ENCODE results near the gene BAG1. TPM values are rescaled to one million over a fixed set of nuclear protein-coding genes. Genes with fewer than 3 reads are reported as not detected.

BAG1 gene
- total and polyA plus RNA-seq, 2 of the 13 experiments (the other 11 are each of a cell fraction or from before 2014, with no cell fraction given): 23.1 to 59.5 TPM

DNA sequence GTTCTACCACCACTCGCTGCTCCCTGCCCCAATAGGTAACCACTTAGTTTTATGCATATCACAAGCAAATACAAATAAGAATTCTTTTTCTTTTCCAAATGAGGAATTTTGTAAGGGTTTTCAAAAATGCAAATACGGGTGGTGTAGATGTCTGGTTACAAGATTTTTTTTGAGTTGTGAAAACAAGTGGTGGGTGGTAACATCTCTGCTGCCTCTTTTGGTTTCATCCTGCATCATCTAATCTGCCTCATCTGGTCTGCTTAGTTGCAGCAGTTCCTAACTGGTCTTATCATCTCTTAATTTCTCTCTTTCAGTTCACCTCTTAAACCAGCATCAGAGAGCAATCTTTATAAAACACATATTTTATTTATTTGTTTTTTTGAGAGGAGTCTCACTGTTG lies 31.1 kb upstream of the BAG1 start:
- Histone ChIP-seq H3K4me3 (replicated peaks in 1 of 3; ENCODE audit: insufficient read depth in 1 of 3, low read depth in 2 of 3, low read length in 3 of 3) (no peak overlapping the region), H3K36me3 (replicated peaks in 1 of 2; ENCODE audit: control insufficient read depth in 1 of 2, insufficient read depth in 2 of 2, low read length in 2 of 2) (peaks cover 12 to 63% of the 10 kb centered on the region in 2 experiments), H3K79me2 (ENCODE audit: insufficient read depth, low read length) (peaks cover 87% of the 10 kb centered on the region), H3K27me3 (ENCODE audit: control insufficient read depth in 1 of 2, insufficient read depth in 2 of 2, low read length in 2 of 2) (no peaks in the 10 kb centered on the region), H3K9ac (ENCODE audit: insufficient read depth, low read depth, low read length) (no peak overlapping the region), H3K27ac (ENCODE audit: extremely low read length, insufficient read depth, low read length) (no peak overlapping the region), H2AFZ (ENCODE audit: low read length) (no peak overlapping the region), H4K20me1 (ENCODE audit: insufficient read depth, low read length) (peaks cover 5% of the 10 kb centered on the region), H3K9me3 (ENCODE audit: low read length) (no peaks in the 10 kb centered on the region), H3K4me1 (ENCODE audit: insufficient read depth, low read length) (peaks cover 97% of the 10 kb centered on the region), H3K4me2 (ENCODE audit: low read depth, low read length) (no peak overlapping the region)
- FAIRE-seq (no peak), DNase-seq (ENCODE audit: low spot score) (no peak), ATAC-seq (no peak)
- WGBS (ENCODE audit: low lambda C conversion rate): 100% methylated on average over 2 of the region's 2 CpGs
- CTCF ChIA-PET (ENCODE audit: low intra/inter-chr PET ratio, low total read pairs): no interaction called here
- in situ Hi-C loops (cut with HindIII; ENCODE audit: extremely low pct_ligation_motif_present, low pct_unique_long_range_greater_than_20kb) (loop anchor here (10.0 kb wide), 1 partner anchor 169 kb away; no protein-coding TSS in a partner anchor), intact Hi-C loops (cut with micrococcal nuclease; ENCODE audit: unreplicated experiment) (no loop called here)
- BruUV-seq (replicated peaks): no TSS peak
- POLR2A ChIA-PET: no interaction called here
- TF ChIP-seq, protein P1, sequence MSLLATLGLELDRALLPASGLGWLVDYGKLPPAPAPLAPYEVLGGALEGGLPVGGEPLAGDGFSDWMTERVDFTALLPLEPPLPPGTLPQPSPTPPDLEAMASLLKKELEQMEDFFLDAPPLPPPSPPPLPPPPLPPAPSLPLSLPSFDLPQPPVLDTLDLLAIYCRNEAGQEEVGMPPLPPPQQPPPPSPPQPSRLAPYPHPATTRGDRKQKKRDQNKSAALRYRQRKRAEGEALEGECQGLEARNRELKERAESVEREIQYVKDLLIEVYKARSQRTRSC (CRISPR knock-in tag; IDR thresholded peaks at IDR 0.05; ENCODE audit: low read depth): no peak
- TF ChIP-seq, protein P2, sequence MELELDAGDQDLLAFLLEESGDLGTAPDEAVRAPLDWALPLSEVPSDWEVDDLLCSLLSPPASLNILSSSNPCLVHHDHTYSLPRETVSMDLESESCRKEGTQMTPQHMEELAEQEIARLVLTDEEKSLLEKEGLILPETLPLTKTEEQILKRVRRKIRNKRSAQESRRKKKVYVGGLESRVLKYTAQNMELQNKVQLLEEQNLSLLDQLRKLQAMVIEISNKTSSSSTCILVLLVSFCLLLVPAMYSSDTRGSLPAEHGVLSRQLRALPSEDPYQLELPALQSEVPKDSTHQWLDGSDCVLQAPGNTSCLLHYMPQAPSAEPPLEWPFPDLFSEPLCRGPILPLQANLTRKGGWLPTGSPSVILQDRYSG (CRISPR knock-in tag; IDR thresholded peaks at IDR 0.05): no peak
- TF ChIP-seq JARID2 (CRISPR knock-in tag; IDR thresholded peaks at IDR 0.05; ENCODE audit: insufficient replicate concordance) (no peak), HHEX (CRISPR knock-in tag; IDR thresholded peaks at IDR 0.05) (no peak), NR2C2 (CRISPR knock-in tag; IDR thresholded peaks at IDR 0.05; ENCODE audit: borderline replicate concordance) (no peak), ZNF530 (CRISPR knock-in tag; IDR thresholded peaks at IDR 0.05; ENCODE audit: low read depth) (no peak), ZNF3 (CRISPR knock-in tag; IDR thresholded peaks at IDR 0.05) (no peak)
- TF ChIP-seq, protein P3, sequence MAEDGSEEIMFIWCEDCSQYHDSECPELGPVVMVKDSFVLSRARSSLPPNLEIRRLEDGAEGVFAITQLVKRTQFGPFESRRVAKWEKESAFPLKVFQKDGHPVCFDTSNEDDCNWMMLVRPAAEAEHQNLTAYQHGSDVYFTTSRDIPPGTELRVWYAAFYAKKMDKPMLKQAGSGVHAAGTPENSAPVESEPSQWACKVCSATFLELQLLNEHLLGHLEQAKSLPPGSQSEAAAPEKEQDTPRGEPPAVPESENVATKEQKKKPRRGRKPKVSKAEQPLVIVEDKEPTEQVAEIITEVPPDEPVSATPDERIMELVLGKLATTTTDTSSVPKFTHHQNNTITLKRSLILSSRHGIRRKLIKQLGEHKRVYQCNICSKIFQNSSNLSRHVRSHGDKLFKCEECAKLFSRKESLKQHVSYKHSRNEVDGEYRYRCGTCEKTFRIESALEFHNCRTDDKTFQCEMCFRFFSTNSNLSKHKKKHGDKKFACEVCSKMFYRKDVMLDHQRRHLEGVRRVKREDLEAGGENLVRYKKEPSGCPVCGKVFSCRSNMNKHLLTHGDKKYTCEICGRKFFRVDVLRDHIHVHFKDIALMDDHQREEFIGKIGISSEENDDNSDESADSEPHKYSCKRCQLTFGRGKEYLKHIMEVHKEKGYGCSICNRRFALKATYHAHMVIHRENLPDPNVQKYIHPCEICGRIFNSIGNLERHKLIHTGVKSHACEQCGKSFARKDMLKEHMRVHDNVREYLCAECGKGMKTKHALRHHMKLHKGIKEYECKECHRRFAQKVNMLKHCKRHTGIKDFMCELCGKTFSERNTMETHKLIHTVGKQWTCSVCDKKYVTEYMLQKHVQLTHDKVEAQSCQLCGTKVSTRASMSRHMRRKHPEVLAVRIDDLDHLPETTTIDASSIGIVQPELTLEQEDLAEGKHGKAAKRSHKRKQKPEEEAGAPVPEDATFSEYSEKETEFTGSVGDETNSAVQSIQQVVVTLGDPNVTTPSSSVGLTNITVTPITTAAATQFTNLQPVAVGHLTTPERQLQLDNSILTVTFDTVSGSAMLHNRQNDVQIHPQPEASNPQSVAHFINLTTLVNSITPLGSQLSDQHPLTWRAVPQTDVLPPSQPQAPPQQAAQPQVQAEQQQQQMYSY (CRISPR knock-in tag; IDR thresholded peaks at IDR 0.05): no peak
- TF ChIP-seq, protein P4, sequence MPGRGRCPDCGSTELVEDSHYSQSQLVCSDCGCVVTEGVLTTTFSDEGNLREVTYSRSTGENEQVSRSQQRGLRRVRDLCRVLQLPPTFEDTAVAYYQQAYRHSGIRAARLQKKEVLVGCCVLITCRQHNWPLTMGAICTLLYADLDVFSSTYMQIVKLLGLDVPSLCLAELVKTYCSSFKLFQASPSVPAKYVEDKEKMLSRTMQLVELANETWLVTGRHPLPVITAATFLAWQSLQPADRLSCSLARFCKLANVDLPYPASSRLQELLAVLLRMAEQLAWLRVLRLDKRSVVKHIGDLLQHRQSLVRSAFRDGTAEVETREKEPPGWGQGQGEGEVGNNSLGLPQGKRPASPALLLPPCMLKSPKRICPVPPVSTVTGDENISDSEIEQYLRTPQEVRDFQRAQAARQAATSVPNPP (CRISPR knock-in tag; IDR thresholded peaks at IDR 0.05): no peak
- TF ChIP-seq, protein P5, sequence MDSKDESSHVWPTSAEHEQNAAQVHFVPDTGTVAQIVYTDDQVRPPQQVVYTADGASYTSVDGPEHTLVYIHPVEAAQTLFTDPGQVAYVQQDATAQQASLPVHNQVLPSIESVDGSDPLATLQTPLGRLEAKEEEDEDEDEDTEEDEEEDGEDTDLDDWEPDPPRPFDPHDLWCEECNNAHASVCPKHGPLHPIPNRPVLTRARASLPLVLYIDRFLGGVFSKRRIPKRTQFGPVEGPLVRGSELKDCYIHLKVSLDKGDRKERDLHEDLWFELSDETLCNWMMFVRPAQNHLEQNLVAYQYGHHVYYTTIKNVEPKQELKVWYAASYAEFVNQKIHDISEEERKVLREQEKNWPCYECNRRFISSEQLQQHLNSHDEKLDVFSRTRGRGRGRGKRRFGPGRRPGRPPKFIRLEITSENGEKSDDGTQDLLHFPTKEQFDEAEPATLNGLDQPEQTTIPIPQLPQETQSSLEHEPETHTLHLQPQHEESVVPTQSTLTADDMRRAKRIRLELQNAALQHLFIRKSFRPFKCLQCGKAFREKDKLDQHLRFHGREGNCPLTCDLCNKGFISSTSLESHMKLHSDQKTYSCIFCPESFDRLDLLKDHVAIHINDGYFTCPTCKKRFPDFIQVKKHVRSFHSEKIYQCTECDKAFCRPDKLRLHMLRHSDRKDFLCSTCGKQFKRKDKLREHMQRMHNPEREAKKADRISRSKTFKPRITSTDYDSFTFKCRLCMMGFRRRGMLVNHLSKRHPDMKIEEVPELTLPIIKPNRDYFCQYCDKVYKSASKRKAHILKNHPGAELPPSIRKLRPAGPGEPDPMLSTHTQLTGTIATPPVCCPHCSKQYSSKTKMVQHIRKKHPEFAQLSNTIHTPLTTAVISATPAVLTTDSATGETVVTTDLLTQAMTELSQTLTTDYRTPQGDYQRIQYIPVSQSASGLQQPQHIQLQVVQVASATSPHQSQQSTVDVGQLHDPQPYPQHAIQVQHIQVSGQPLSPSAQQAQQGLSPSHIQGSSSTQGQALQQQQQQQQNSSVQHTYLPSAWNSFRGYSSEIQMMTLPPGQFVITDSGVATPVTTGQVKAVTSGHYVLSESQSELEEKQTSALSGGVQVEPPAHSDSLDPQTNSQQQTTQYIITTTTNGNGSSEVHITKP (CRISPR knock-in tag; IDR thresholded peaks at IDR 0.05; ENCODE audit: low read depth): no peak
- TF ChIP-seq, protein P6, sequence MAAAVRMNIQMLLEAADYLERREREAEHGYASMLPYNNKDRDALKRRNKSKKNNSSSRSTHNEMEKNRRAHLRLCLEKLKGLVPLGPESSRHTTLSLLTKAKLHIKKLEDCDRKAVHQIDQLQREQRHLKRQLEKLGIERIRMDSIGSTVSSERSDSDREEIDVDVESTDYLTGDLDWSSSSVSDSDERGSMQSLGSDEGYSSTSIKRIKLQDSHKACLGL (CRISPR knock-in tag; IDR thresholded peaks at IDR 0.05): no peak
- TF ChIP-seq, protein P7, sequence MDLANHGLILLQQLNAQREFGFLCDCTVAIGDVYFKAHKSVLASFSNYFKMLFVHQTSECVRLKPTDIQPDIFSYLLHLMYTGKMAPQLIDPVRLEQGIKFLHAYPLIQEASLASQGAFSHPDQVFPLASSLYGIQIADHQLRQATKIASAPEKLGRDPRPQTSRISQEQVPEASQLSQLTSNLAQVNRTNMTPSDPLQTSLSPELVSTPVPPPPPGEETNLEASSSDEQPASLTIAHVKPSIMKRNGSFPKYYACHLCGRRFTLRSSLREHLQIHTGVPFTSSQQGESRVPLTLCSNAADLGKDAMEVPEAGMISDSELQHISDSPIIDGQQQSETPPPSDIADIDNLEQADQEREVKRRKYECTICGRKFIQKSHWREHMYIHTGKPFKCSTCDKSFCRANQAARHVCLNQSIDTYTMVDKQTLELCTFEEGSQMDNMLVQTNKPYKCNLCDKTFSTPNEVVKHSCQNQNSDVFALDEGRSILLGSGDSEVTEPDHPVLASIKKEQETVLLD (CRISPR knock-in tag; IDR thresholded peaks at IDR 0.05; ENCODE audit: low read depth): no peak

Data from HepG2 (cell line).